Measurements from ENCODE around the gene SLC8B1.

Gene SLC8B1

DNA sequence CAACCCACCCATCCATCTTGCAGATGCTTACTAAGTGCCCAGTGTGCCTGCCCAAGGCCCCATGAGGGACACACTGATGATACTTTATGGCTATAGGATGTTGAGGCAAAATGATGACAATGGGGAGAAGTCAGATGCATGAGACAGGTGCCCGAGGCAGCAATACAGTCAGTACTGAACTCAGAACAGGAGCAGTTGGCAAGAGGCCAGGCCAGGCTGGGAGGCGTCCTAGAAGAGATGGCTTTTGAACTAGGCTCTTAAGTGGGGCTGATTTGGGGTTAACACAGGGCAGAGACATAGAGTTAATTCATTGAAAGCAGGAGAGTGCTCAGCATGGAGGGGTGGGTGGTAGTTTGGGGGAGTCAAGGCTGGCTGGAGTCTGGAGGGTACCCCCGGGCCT, 39.1 kb upstream of the SLC8B1 start:
- Mint-ChIP-seq H3K9me3 (no peaks in the 10 kb centered on the region), H3K36me3 (ENCODE audit: low read depth) (peaks cover 34% of the 10 kb centered on the region), H3K4me1 (no peaks in the 10 kb centered on the region), H3K27me3 (ENCODE audit: low read depth) (no peaks in the 10 kb centered on the region), H3K4me3 (no peak overlapping the region), H3K27ac (no peak overlapping the region)
- no peak for TF ChIP-seq CTCF (IDR thresholded peaks at IDR 0.05; ENCODE audit: unreplicated experiment in 3 of 3)

DNA sequence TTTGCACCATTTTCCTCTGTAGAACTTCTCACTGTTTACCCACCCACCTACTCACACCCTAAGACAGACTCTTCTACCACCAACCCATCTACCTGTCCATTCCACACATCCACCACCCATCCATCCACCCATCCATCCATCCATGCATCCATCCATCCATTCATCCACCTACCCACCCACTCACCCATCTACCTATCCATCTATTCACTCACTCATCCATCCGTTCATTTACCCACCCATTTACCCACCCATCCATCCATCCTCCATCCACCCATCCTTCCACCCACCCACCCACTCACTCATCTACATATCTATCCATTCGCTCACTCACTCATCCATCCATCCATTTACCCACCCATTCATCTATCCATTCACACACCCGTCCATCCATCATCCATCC, 38.5 kb upstream of the SLC8B1 start:
- H3K27ac Mint-ChIP-seq: no peak overlapping the region
- H3K9me3 Mint-ChIP-seq: no peaks in the 10 kb centered on the region
- peaks cover 37% of the 10 kb centered on the region for H3K36me3 Mint-ChIP-seq (ENCODE audit: low read depth)
- no peak overlapping the region for H3K4me3 Mint-ChIP-seq
- no peaks in the 10 kb centered on the region for H3K4me1 Mint-ChIP-seq
- no peaks in the 10 kb centered on the region for H3K27me3 Mint-ChIP-seq (ENCODE audit: low read depth)
- TF ChIP-seq CTCF (IDR thresholded peaks at IDR 0.05; ENCODE audit: unreplicated experiment in 3 of 3): no peak

- H3K4me3 Mint-ChIP-seq: no peak overlapping the region
- no peaks in the 10 kb centered on the region for H3K27me3 Mint-ChIP-seq (ENCODE audit: low read depth)
- no peaks in the 10 kb centered on the region for H3K4me1 Mint-ChIP-seq
- H3K36me3 Mint-ChIP-seq (ENCODE audit: low read depth): peaks cover 36% of the 10 kb centered on the region
- no peaks in the 10 kb centered on the region for H3K9me3 Mint-ChIP-seq
- no peak for TF ChIP-seq CTCF (IDR thresholded peaks at IDR 0.05; ENCODE audit: unreplicated experiment in 3 of 3)
- H3K27ac Mint-ChIP-seq: no peak overlapping the region
Measured at GRCh38 chr12:113372371-113372770, 37.5 kb upstream of the SLC8B1 start.

- Mint-ChIP-seq H3K27ac (no peak overlapping the region), H3K36me3 (ENCODE audit: low read depth) (peaks cover 31% of the 10 kb centered on the region), H3K4me3 (no peak overlapping the region), H3K27me3 (ENCODE audit: low read depth) (no peaks in the 10 kb centered on the region), H3K4me1 (no peaks in the 10 kb centered on the region), H3K9me3 (no peaks in the 10 kb centered on the region)
- no peak for TF ChIP-seq CTCF (IDR thresholded peaks at IDR 0.05; ENCODE audit: unreplicated experiment in 3 of 3)
Measured at GRCh38 chr12:113371808-113372207, 36.9 kb upstream of the SLC8B1 start.

- TF ChIP-seq CTCF (IDR thresholded peaks at IDR 0.05; ENCODE audit: unreplicated experiment in 3 of 3): no peak
- Mint-ChIP-seq H3K27ac (no peak overlapping the region), H3K36me3 (ENCODE audit: low read depth) (peaks cover 31% of the 10 kb centered on the region), H3K9me3 (no peaks in the 10 kb centered on the region), H3K4me1 (no peaks in the 10 kb centered on the region), H3K4me3 (no peak overlapping the region), H3K27me3 (ENCODE audit: low read depth) (no peaks in the 10 kb centered on the region)
Measured at GRCh38 chr12:113370923-113371682, 36.2 kb upstream of the SLC8B1 start.

DNA sequence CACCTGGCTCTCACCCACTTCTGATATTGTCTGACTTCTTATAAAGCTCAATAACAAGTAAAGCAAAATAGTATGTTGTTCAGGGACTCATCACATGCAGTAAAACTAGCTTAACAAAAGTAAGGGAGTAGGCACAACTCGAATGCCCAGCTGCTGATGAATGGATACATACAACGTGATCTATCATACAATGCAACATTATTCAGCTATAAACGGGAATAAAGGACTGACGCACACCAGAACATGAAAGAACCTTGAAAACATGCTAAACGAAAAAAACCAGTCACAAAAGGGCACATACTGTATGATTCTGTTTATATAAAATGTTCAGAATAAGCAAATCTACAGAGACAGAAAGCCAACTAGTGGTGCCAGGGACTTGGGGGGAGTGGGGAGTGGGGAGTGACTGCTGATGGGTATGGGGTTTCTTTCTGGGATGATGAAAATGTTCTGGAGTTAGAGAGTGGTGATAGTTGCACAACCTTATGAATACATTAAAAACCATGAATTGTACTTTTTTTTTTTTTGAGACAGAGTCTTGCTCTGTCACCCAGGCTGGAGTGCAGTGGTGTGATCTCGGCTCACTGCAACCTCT, 34.6 kb upstream of the SLC8B1 start:
- Mint-ChIP-seq H3K4me1 (no peaks in the 10 kb centered on the region), H3K27ac (no peak overlapping the region), H3K27me3 (ENCODE audit: low read depth) (no peaks in the 10 kb centered on the region), H3K9me3 (no peaks in the 10 kb centered on the region), H3K36me3 (ENCODE audit: low read depth) (peaks cover 25% of the 10 kb centered on the region), H3K4me3 (no peak overlapping the region)
- no peak for TF ChIP-seq CTCF (IDR thresholded peaks at IDR 0.05; ENCODE audit: unreplicated experiment in 3 of 3)

All from nephron (organoid).